PC-9 (cell line): ENCODE data around the gene HHATL. TPM values are rescaled to one million over a fixed set of nuclear protein-coding genes. Genes with fewer than 3 reads are reported as not detected.

ENCODE experiments used
- BruUV-seq: library from RNA; stranded (reverse); fragments of 400-500 nt; replicated peaks from 2 replicates; lab custom pipeline; 2021; lab: Mats Ljungman, UMichigan
- CTCF ChIA-PET: fragments of 300-600 bp; sonication (Branson Sonifier 250); formaldehyde crosslinking; loops from one replicate; lab custom pipeline; 2022; ENCODE audit warnings: antibody characterized with exemption; lab: Charles Lee
- POLR2A ChIA-PET: fragments of 300-600 bp; sonication (Branson Sonifier 250); formaldehyde crosslinking; loops from one replicate; lab custom pipeline; 2022; ENCODE audit warnings: antibody characterized with exemption; ENCODE audit not compliant: unreplicated experiment; lab: Charles Lee
- DNase-seq, 2 experiments: peaks; one replicate each; pipeline versions ENCODE4 v3.0.0 to v3.0.0-alpha.2; 2015 to 2022; ENCODE audit warnings: mixed read lengths in 1 of 2
- H2AFZ ChIP-seq: fragments of 200-600 bp; sonication (generic); 2 replicates; pipeline ENCODE4 v1.8.1; 2017; ENCODE audit warnings: antibody characterized with exemption
- H3F3A ChIP-seq: fragments of 200-600 bp; sonication (generic); 2 replicates; pipeline ENCODE4 v1.8.1; 2017; ENCODE audit warnings: antibody characterized with exemption, mild to moderate bottlenecking, low read depth; ENCODE audit not compliant: insufficient read depth
- H3K27ac ChIP-seq: fragments of 200-600 bp; sonication (generic); 2 replicates; pipeline ENCODE4 v1.6.1; 2016; ENCODE audit warnings: mixed run types
- H3K27me3 ChIP-seq: fragments of 200-600 bp; sonication (generic); 2 replicates; pipeline ENCODE4 v1.6.1; 2016; ENCODE audit warnings: low read depth, mixed run types; ENCODE audit not compliant: insufficient read depth
- H3K36me3 ChIP-seq: fragments of 200-600 bp; sonication (generic); 2 replicates; pipeline ENCODE4 v1.6.1; 2016; ENCODE audit warnings: low read depth, mixed run types
- H3K4me1 ChIP-seq: fragments of 200-600 bp; sonication (generic); replicated peaks from 2 replicates; pipeline ENCODE4 v1.6.1; 2016; ENCODE audit warnings: mixed run types; ENCODE audit not compliant: insufficient read depth
- H3K4me2 ChIP-seq: fragments of 200-600 bp; sonication (generic); 2 replicates; pipeline ENCODE4 v1.6.1; 2017; ENCODE audit warnings: mixed run types
- H3K4me3 ChIP-seq: fragments of 200-600 bp; sonication (generic); 2 replicates; pipeline ENCODE4 v1.6.1; 2016; ENCODE audit warnings: mixed run types
- H3K79me2 ChIP-seq: fragments of 200-600 bp; sonication (generic); 2 replicates; pipeline ENCODE4 v1.6.1; 2017; ENCODE audit warnings: low read depth, mixed run types
- H3K9me2 ChIP-seq: fragments of 200-600 bp; sonication (generic); 2 replicates; pipeline ENCODE4 v1.8.1; 2017; ENCODE audit warnings: mild to moderate bottlenecking; ENCODE audit not compliant: insufficient read depth
- H3K9me3 ChIP-seq: fragments of 200-600 bp; sonication (generic); 2 replicates; pipeline ENCODE4 v1.8.1; 2016; ENCODE audit warnings: low read depth; ENCODE audit not compliant: insufficient read depth
- H4K20me1 ChIP-seq: fragments of 200-600 bp; sonication (generic); 2 replicates; pipeline ENCODE4 v1.8.1; 2017; ENCODE audit not compliant: insufficient read depth
- EZH2 ChIP-seq: fragments of 200-600 bp; sonication (generic); IDR thresholded peaks from 2 replicates; pipeline ENCODE4 v1.8.0; 2017; ENCODE audit warnings: antibody characterized with exemption, low read depth
- intact Hi-C: fragments of 100-400 bp; cut with micrococcal nuclease; formaldehyde crosslinking; loops from one replicate; pipeline ENCODE4 v1.10.0; 2022; ENCODE audit not compliant: unreplicated experiment
- total RNA-seq: library from RNA; stranded (reverse); gene quantifications from 2 replicates; pipeline ENCODE4 v1.2.3, GENCODE V29; 2021
- TF ChIP-seq, protein P1 (sequence below): fragments of 200-600 bp; sonication (generic); conservative IDR thresholded peaks from 2 replicates; pipeline ENCODE4 v1.6.1; 2017; ENCODE audit warnings: mixed run types, antibody characterized with exemption, mild to moderate bottlenecking, moderate library complexity

The HHATL gene
- total RNA-seq, 1 experiment from 2014 or later: not detected

DNA sequence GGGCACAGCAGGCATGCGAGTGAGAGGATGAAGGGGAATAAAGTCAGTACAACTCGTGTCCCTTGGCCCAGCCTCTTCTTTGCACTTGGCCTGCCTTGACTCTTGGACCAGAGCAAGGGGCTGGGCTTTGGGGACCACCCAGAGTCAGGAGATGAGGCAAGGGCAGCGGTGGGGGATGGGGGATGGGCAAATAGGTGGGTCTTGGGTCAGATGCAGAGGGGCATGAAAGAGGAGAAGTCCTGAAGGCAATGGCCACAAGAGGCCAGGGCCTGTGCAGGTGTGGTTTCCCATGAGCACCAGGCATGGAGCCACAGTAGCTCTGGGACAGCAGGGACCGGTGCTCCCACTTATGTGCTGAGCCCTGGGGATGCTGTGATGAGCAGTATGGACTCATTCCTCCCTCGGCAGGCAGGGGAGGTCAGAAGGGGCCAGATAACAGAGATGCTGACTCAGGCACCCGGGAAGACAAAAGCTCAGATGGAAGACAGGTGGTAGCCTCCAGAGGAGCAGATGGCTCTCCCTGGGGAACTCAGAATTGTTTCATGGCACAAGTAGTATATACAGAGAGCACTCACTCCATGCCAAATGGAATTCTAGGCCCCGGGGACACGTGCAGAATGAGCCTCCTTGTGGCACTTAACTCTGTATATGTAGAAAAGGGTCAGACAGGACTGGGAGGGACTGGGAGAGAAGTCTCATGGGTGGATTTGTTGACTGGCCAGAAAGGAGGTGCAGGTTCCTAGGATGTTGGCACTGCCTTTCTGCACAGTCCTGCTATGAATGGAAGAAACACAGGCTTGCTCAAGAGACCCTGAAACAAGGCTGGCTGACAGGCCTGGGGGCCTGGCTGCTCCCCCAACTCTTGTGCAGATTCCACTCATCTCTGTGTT, 34.8 kb downstream of the HHATL start:
- H4K20me1 ChIP-seq: no peaks in the 10 kb centered on the region
- POLR2A ChIA-PET: no interaction called here
- CTCF ChIA-PET: interaction anchor here (0.6 kb wide), 1 partner anchor 107 kb away, joined by 4 read pairs; no protein-coding TSS in a partner anchor
- no peak overlapping the region for H3K4me2 ChIP-seq
- no peaks in the 10 kb centered on the region for H3K9me3 ChIP-seq
- no peak overlapping the region for H2AFZ ChIP-seq
- H3K9me2 ChIP-seq: no peaks in the 10 kb centered on the region
- no peak overlapping the region for H3K4me3 ChIP-seq
- no peaks in the 10 kb centered on the region for H3F3A ChIP-seq
- no peak overlapping the region for H3K27ac ChIP-seq
- no peaks in the 10 kb centered on the region for H3K27me3 ChIP-seq
- BruUV-seq: no TSS peak
- no peaks in the 10 kb centered on the region for H3K79me2 ChIP-seq
- no peak for DNase-seq
- H3K4me1 ChIP-seq: no peaks in the 10 kb centered on the region
- no peaks in the 10 kb centered on the region for H3K36me3 ChIP-seq
- TF ChIP-seq EZH2: no peak
- TF ChIP-seq, protein P1, sequence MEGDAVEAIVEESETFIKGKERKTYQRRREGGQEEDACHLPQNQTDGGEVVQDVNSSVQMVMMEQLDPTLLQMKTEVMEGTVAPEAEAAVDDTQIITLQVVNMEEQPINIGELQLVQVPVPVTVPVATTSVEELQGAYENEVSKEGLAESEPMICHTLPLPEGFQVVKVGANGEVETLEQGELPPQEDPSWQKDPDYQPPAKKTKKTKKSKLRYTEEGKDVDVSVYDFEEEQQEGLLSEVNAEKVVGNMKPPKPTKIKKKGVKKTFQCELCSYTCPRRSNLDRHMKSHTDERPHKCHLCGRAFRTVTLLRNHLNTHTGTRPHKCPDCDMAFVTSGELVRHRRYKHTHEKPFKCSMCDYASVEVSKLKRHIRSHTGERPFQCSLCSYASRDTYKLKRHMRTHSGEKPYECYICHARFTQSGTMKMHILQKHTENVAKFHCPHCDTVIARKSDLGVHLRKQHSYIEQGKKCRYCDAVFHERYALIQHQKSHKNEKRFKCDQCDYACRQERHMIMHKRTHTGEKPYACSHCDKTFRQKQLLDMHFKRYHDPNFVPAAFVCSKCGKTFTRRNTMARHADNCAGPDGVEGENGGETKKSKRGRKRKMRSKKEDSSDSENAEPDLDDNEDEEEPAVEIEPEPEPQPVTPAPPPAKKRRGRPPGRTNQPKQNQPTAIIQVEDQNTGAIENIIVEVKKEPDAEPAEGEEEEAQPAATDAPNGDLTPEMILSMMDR: no peak
- intact Hi-C loops: no loop called here

DNA sequence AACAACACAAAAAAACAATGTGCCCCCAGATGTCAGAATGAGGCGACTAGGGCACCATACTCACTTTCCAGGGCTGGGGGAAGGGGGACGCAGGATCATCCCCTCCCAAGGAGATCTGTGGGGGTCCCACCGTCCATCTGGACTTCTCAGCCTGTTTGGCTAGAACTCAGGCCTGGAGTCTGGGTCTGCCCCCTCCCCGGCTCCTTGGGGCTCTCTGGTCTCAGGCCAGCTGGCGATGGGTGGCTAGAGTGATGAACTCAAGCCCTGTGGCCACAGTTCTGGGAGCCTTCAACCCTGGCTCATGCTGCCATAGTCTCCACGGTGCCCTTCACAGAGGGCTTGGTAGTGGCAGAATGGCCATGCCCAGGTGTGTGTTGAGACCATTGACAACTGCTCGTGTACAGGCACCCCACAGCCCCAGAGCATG, 35.5 kb downstream of the HHATL start:
- H2AFZ ChIP-seq: no peak overlapping the region
- TF ChIP-seq EZH2: no peak
- TF ChIP-seq, protein P1: no peak
- no peaks in the 10 kb centered on the region for H3K9me3 ChIP-seq
- no peak overlapping the region for H3K27ac ChIP-seq
- H3K4me1 ChIP-seq: no peaks in the 10 kb centered on the region
- intact Hi-C loops: no loop called here
- H3K9me2 ChIP-seq: no peaks in the 10 kb centered on the region
- H3F3A ChIP-seq: no peaks in the 10 kb centered on the region
- ChIA-PET POLR2A (no interaction called here), CTCF (interaction anchor here (0.6 kb wide), 1 partner anchor 108 kb away, joined by 4 read pairs; no protein-coding TSS in a partner anchor)
- no peaks in the 10 kb centered on the region for H3K36me3 ChIP-seq
- no peaks in the 10 kb centered on the region for H3K27me3 ChIP-seq
- H3K79me2 ChIP-seq: no peaks in the 10 kb centered on the region
- no peaks in the 10 kb centered on the region for H4K20me1 ChIP-seq
- no TSS peak for BruUV-seq
- H3K4me3 ChIP-seq: no peak overlapping the region
- no peak overlapping the region for H3K4me2 ChIP-seq
- DNase-seq: no peak

DNA sequence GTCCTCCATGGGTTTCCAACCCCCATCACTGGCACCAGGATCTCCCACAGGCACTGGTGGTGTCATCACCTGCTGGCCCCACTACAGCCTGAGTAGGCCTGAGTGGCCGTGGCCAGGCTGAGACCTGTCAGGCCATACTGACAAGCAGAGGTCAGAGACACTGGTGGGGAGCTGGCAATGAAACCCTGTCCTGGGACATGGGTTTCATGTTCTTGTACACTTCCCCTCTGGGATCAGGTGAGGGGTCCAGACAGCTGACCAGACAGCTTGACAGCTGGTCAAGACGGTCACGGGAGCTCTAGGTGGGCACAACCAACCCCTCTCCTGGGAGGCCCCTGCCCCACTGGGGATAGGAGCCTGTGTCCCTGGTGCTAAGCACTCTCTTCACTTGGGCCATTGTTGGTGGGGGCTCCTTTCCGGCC, 36.0 kb downstream of the HHATL start:
- Histone ChIP-seq H4K20me1 (no peaks in the 10 kb centered on the region), H3F3A (no peaks in the 10 kb centered on the region), H3K4me2 (no peak overlapping the region), H3K27me3 (no peaks in the 10 kb centered on the region), H2AFZ (no peak overlapping the region), H3K36me3 (no peaks in the 10 kb centered on the region), H3K79me2 (no peaks in the 10 kb centered on the region), H3K27ac (no peak overlapping the region), H3K4me3 (no peak overlapping the region), H3K9me3 (no peaks in the 10 kb centered on the region), H3K9me2 (no peaks in the 10 kb centered on the region), H3K4me1 (no peaks in the 10 kb centered on the region)
- no peak for DNase-seq
- intact Hi-C loops: no loop called here
- TF ChIP-seq EZH2: no peak
- TF ChIP-seq, protein P1: no peak
- no TSS peak for BruUV-seq
- ChIA-PET CTCF (no interaction called here), POLR2A (no interaction called here)
